H9 (cell line): Measurements from ENCODE around the gene LRP10. TPM values are rescaled to one million over a fixed set of nuclear protein-coding genes. Genes with fewer than 3 reads are reported as not detected.

Experiments used
- DNase-seq: peaks from one replicate; pipeline ENCODE4 v3.0.0-alpha.2; 2017
- H2AFZ ChIP-seq: one replicate; pipeline ENCODE4 v1.6.1; 2013; ENCODE audit warnings: mild to moderate bottlenecking, low read length, control low read depth, moderate library complexity
- H2AK5ac ChIP-seq: 2 replicates; pipeline ENCODE4 v1.6.1; 2013; ENCODE audit warnings: low read length, control low read depth, mixed read lengths; ENCODE audit not compliant: insufficient read length
- H2BK120ac ChIP-seq: one replicate; pipeline ENCODE4 v1.6.1; 2013; ENCODE audit warnings: low read depth, mild to moderate bottlenecking, low read length, control low read depth, inconsistent platforms; ENCODE audit not compliant: poor library complexity, severe bottlenecking
- H2BK12ac ChIP-seq: 2 replicates; pipeline ENCODE4 v1.6.1; 2013; ENCODE audit warnings: low read length, control low read depth, mixed read lengths, low read depth; ENCODE audit not compliant: insufficient read length
- H2BK15ac ChIP-seq: 2 replicates; pipeline ENCODE4 v1.6.1; 2013; ENCODE audit warnings: low read depth, low read length, control low read depth
- H2BK20ac ChIP-seq: one replicate; pipeline ENCODE4 v1.6.1; 2013; ENCODE audit warnings: low read depth, mild to moderate bottlenecking, low read length, control low read depth, inconsistent platforms; ENCODE audit not compliant: poor library complexity, severe bottlenecking
- H2BK5ac ChIP-seq: 2 replicates; pipeline ENCODE4 v1.6.1; 2013; ENCODE audit warnings: low read length, control low read depth, mixed read lengths; ENCODE audit not compliant: insufficient read length
- H3K14ac ChIP-seq: 2 replicates; pipeline ENCODE4 v1.6.1; 2013; ENCODE audit warnings: low read length, control low read depth; ENCODE audit not compliant: insufficient read depth
- H3K18ac ChIP-seq: 2 replicates; pipeline ENCODE4 v1.6.1; 2013; ENCODE audit warnings: low read depth, mild to moderate bottlenecking, mixed read lengths, low read length, control low read depth; ENCODE audit not compliant: insufficient read length
- H3K23ac ChIP-seq: 2 replicates; pipeline ENCODE4 v1.6.1; 2013; ENCODE audit warnings: low read length, control low read depth, mixed read lengths, low read depth; ENCODE audit not compliant: insufficient read length
- H3K23me2 ChIP-seq: 2 replicates; pipeline ENCODE4 v1.6.1; 2013; ENCODE audit warnings: low read depth, mild to moderate bottlenecking, mixed read lengths, low read length, control low read depth; ENCODE audit not compliant: insufficient read length, poor library complexity, severe bottlenecking
- H3K27ac ChIP-seq: 2 replicates; pipeline ENCODE4 v1.5.1; 2013; ENCODE audit warnings: low read length, control low read depth, mixed read lengths, low read depth; ENCODE audit not compliant: insufficient read length
- H3K27me3 ChIP-seq: 2 replicates; pipeline ENCODE4 v1.6.1; 2013; ENCODE audit warnings: low read length, control low read depth, inconsistent platforms; ENCODE audit not compliant: insufficient read depth
- H3K4ac ChIP-seq: 2 replicates; pipeline ENCODE4 v1.6.1; 2013; ENCODE audit warnings: low read depth, mild to moderate bottlenecking, control low read depth, inconsistent platforms, low read length, moderate library complexity
- H3K4me1 ChIP-seq: 2 replicates; pipeline ENCODE4 v1.6.1; 2013; ENCODE audit warnings: low read length, control low read depth, inconsistent platforms; ENCODE audit not compliant: insufficient read depth
- H3K4me2 ChIP-seq: 2 replicates; pipeline ENCODE4 v1.6.1; 2013; ENCODE audit warnings: low read length, control low read depth, mixed read lengths; ENCODE audit not compliant: insufficient read length, insufficient read depth
- H3K56ac ChIP-seq: 2 replicates; pipeline ENCODE4 v1.6.1; 2013; ENCODE audit warnings: low read depth, mild to moderate bottlenecking, mixed read lengths, low read length, control low read depth; ENCODE audit not compliant: insufficient read length
- H3K79me1 ChIP-seq: 2 replicates; pipeline ENCODE4 v1.6.1; 2013; ENCODE audit warnings: low read depth, mild to moderate bottlenecking, moderate library complexity, low read length, control low read depth, inconsistent platforms; ENCODE audit not compliant: insufficient read depth, poor library complexity, severe bottlenecking
- H3K79me2 ChIP-seq: 2 replicates; pipeline ENCODE4 v1.6.1; 2013; ENCODE audit warnings: low read length, control low read depth, inconsistent platforms; ENCODE audit not compliant: insufficient read depth
- H3K9ac ChIP-seq: 2 replicates; pipeline ENCODE4 v1.6.1; 2013; ENCODE audit warnings: low read length, control low read depth, mixed read lengths; ENCODE audit not compliant: insufficient read length; ENCODE audit errors: extremely low read depth
- H3K9me3 ChIP-seq: one replicate; pipeline ENCODE4 v1.6.1; 2013; ENCODE audit warnings: low read depth, low read length, inconsistent platforms; ENCODE audit not compliant: control insufficient read depth
- H3T11ph ChIP-seq: one replicate; pipeline ENCODE4 v1.6.1; 2013; ENCODE audit warnings: mild to moderate bottlenecking, low read length, control low read depth, inconsistent platforms
- H4K20me1 ChIP-seq: one replicate; pipeline ENCODE4 v1.6.1; 2013; ENCODE audit not compliant: control insufficient read depth, insufficient read length, insufficient read depth
- H4K5ac ChIP-seq: 2 replicates; pipeline ENCODE4 v1.6.1; 2013; ENCODE audit warnings: low read depth, mild to moderate bottlenecking, mixed read lengths, low read length, control low read depth; ENCODE audit not compliant: insufficient read length
- H4K8ac ChIP-seq: replicated peaks from 2 replicates; pipeline ENCODE4 v1.6.1; 2013; ENCODE audit warnings: low read length, control low read depth, mixed read lengths, low read depth; ENCODE audit not compliant: insufficient read length
- H4K91ac ChIP-seq: 2 replicates; pipeline ENCODE4 v1.6.1; 2013; ENCODE audit warnings: low read depth, mild to moderate bottlenecking, moderate library complexity, mixed read lengths, low read length, control low read depth; ENCODE audit not compliant: insufficient read length
- H3K27ac Mint-ChIP-seq, 3 experiments: 2 replicates in 2 of 3; 3 replicates in 1 of 3; pipeline ENCODE4 v1.8.0; 2020 to 2021; ENCODE audit warnings: mixed read lengths in 3 of 3, mild to moderate bottlenecking in 1 of 3, moderate library complexity in 1 of 3
- H3K27me3 Mint-ChIP-seq: 2 replicates; pipeline ENCODE4 v1.8.0; 2021; ENCODE audit warnings: low read depth, mild to moderate bottlenecking, moderate library complexity, mixed read lengths
- H3K36me3 Mint-ChIP-seq, 3 experiments: 2 replicates in 2 of 3; 3 replicates in 1 of 3; pipeline ENCODE4 v1.8.0; 2020 to 2021; ENCODE audit warnings: low read depth in 3 of 3, mixed read lengths in 3 of 3; ENCODE audit not compliant: insufficient read depth in 1 of 3
- H3K4me1 Mint-ChIP-seq, 2 experiments: 2 replicates each; pipeline ENCODE4 v1.8.0; 2020; ENCODE audit warnings: mixed read lengths in 2 of 2
- H3K4me3 Mint-ChIP-seq, 2 experiments: 2 replicates in 1 of 2; 3 replicates in 1 of 2; pipeline ENCODE4 v1.8.0; 2020 to 2021; ENCODE audit warnings: mild to moderate bottlenecking in 2 of 2, mixed read lengths in 2 of 2, moderate library complexity in 1 of 2
- H3K9me3 Mint-ChIP-seq, 2 experiments: 2 replicates in 1 of 2; 3 replicates in 1 of 2; pipeline ENCODE4 v1.8.0; 2020; ENCODE audit warnings: mild to moderate bottlenecking in 2 of 2, mixed read lengths in 2 of 2, moderate library complexity in 1 of 2
- CTCF ChIP-seq: fragments of 200-600 bp; sonication (generic); conservative IDR thresholded peaks from 3 replicates; pipeline ENCODE4 v1.8.0; 2021; ENCODE audit warnings: antibody characterized with exemption, mild to moderate bottlenecking
- WGBS: extraction: QIAGEN DNeasy Blood & Tissue Kit; methylation state at CpG from one replicate; pipeline ENCODE4 v1.1.7; 2013; ENCODE audit warnings: missing lambda C conversion rate, low lambda C conversion rate, mixed read lengths; ENCODE audit not compliant: insufficient read length; ENCODE audit errors: extremely low coverage; 5-methylcytosine and 5-hydroxymethylcytosine counted together
- total RNA-seq: library from RNA; stranded (reverse); gene quantifications from 2 replicates; pipeline ENCODE4 v1.2.1, GENCODE V29; 2021

LRP10 gene
- total RNA-seq, 1 experiment from 2014 or later, result 13.3 TPM

GRCh38 chr14:22829661-22830442, 41.7 kb upstream of the LRP10 start, which contains the start of gene MRPL52:
Gene MRPL52, plus strand, starts transcription at chr14:22829887. Its CDS starts 26 bp downstream, at chr14:22829913.
- Histone ChIP-seq H4K8ac (no peak within 1 kb of the TSS), H2BK12ac (peak within 1 kb of the TSS; percentile 45), H4K5ac (peak within 1 kb of the TSS; percentile 99), H3K23me2 (peaks cover 6% of the 10 kb centered on the region), H2BK20ac (no peak within 1 kb of the TSS), H3K9ac (peak within 1 kb of the TSS; percentile 81), H3K14ac (peak within 1 kb of the TSS; percentile 89), H3K27me3 (no peaks in the 10 kb centered on the region), H2BK5ac (peak within 1 kb of the TSS; percentile 57), H2AK5ac (no peak within 1 kb of the TSS), H3K56ac (no peak within 1 kb of the TSS), H3K9me3 (no peaks in the 10 kb centered on the region), H3K79me2 (peaks cover 5% of the 10 kb centered on the region; the same call in 1 of the 2 replicates), H3K23ac (no peak within 1 kb of the TSS), H3K27ac (peak within 1 kb of the TSS; percentile 59), H3K4ac (peak within 1 kb of the TSS; percentile 59; the same call in 1 of the 2 replicates), H3K18ac (peak within 1 kb of the TSS; percentile 92), H3T11ph (no peak within 1 kb of the TSS), H3K79me1 (peaks cover 4% of the 10 kb centered on the region), H3K4me1 (no peaks in the 10 kb centered on the region), H2BK15ac (no peak within 1 kb of the TSS), H2BK120ac (no peak within 1 kb of the TSS), H3K4me2 (peak within 1 kb of the TSS; percentile 92), H2AFZ (peak within 1 kb of the TSS; percentile 85), H4K91ac (peak within 1 kb of the TSS; percentile 88), H4K20me1 (no peaks in the 10 kb centered on the region)
- H3K36me3 Mint-ChIP-seq, result peaks cover 18 to 35% (median 31%) of the 10 kb centered on the region in 3 experiments
- no peak for TF ChIP-seq CTCF
- DNase-seq, result peak; percentile 83
- H3K4me3 Mint-ChIP-seq, result peak within 1 kb of the TSS; percentile 96
- H3K4me1 Mint-ChIP-seq, result peaks cover 17 to 23% of the 10 kb centered on the region in 2 experiments
- H3K27me3 Mint-ChIP-seq, result no peaks in the 10 kb centered on the region
- H3K27ac Mint-ChIP-seq, result peak within 1 kb of the TSS; percentile 92 to 99 (median 97)
- H3K9me3 Mint-ChIP-seq, result peaks cover 0 to 4% of the 10 kb centered on the region in 2 experiments; a peak in 2 of 5 replicates
- no CpG with 5 or more reads among the region's 41 CpGs for WGBS
